Endodermal cell (in vitro differentiated cells): ENCODE data around the gene C6orf118. TPM values are rescaled to one million over a fixed set of nuclear protein-coding genes. Genes with fewer than 3 reads are reported as not detected.

Source experiments
- DNase-seq: peaks from one replicate; pipeline ENCODE4 v3.0.0-alpha.2; 2017
- H3K27ac ChIP-seq: 2 replicates; pipeline ENCODE4 v1.5.1; 2013; ENCODE audit warnings: mild to moderate bottlenecking, low read depth, low read length, moderate library complexity
- H3K27me3 ChIP-seq: 2 replicates; pipeline ENCODE4 v1.6.1; 2013; ENCODE audit warnings: mild to moderate bottlenecking, low read length, moderate library complexity; ENCODE audit not compliant: insufficient read depth, control insufficient read depth, poor library complexity, severe bottlenecking
- H3K36me3 ChIP-seq: 2 replicates; pipeline ENCODE4 v1.7.0; 2013; ENCODE audit warnings: mild to moderate bottlenecking, low read length, moderate library complexity; ENCODE audit not compliant: control insufficient read depth, insufficient read depth
- H3K4me1 ChIP-seq: one replicate; pipeline ENCODE4 v1.7.0; 2013; ENCODE audit warnings: low read length; ENCODE audit not compliant: control insufficient read depth, insufficient read depth
- H3K4me3 ChIP-seq: 2 replicates; pipeline ENCODE4 v1.5.1; 2013; ENCODE audit warnings: mild to moderate bottlenecking, low read length, moderate library complexity
- H3K9ac ChIP-seq: 2 replicates; pipeline ENCODE4 v1.6.1; 2013; ENCODE audit warnings: mild to moderate bottlenecking, low read length, moderate library complexity; ENCODE audit not compliant: poor library complexity, severe bottlenecking; ENCODE audit errors: extremely low read depth
- H3K9me3 ChIP-seq: 2 replicates; pipeline ENCODE4 v1.6.1; 2013; ENCODE audit warnings: mild to moderate bottlenecking, low read length, moderate library complexity; ENCODE audit not compliant: control insufficient read depth
- H3K27ac Mint-ChIP-seq: 2 replicates; pipeline ENCODE4 v1.8.0; 2020; ENCODE audit warnings: mixed read lengths
- H3K27me3 Mint-ChIP-seq: 2 replicates; pipeline ENCODE4 v1.8.0; 2021; ENCODE audit warnings: mild to moderate bottlenecking, mixed read lengths; ENCODE audit not compliant: insufficient read depth
- H3K36me3 Mint-ChIP-seq: 2 replicates; pipeline ENCODE4 v1.8.0; 2020; ENCODE audit warnings: low read depth, mixed read lengths
- H3K4me1 Mint-ChIP-seq: 2 replicates; pipeline ENCODE4 v1.8.0; 2020; ENCODE audit warnings: mixed read lengths
- H3K4me3 Mint-ChIP-seq: 2 replicates; pipeline ENCODE4 v1.8.0; 2020; ENCODE audit warnings: mild to moderate bottlenecking, moderate library complexity, mixed read lengths
- H3K9me3 Mint-ChIP-seq: 2 replicates; pipeline ENCODE4 v1.8.0; 2020; ENCODE audit warnings: mild to moderate bottlenecking, mixed read lengths
- CTCF ChIP-seq: fragments of 200-600 bp; sonication (generic); conservative IDR thresholded peaks from 2 replicates; pipeline ENCODE4 v1.5.0; 2021; ENCODE audit warnings: antibody characterized with exemption, mild to moderate bottlenecking
- whole genome bisulfite sequencing, 2 experiments: methylation state at CpG; one replicate each; pipeline versions ENCODE4 v1.1.5 to v1.1.7; 2013; ENCODE audit warnings: missing lambda C conversion rate in 2 of 2, mixed read lengths in 1 of 2; ENCODE audit not compliant: insufficient coverage in 1 of 2, insufficient read length in 1 of 2; 5-methylcytosine and 5-hydroxymethylcytosine counted together
- total RNA-seq, 2 donors: library from RNA; stranded (reverse); fragmentation: NEBNext Ultra II Directional in 1 of 2; extraction: Animal tissue kit (Norgen Biotek cat#: 25700) in 1 of 2; gene quantifications; 2 replicates in 1 of 2; 3 replicates in 1 of 2; pipeline ENCODE4 v1.2.1, GENCODE V29; 2021

Gene C6orf118
- total RNA-seq, 2 donors from 2014 or later = 0.58 to 1.1 TPM

- Histone ChIP-seq H3K27ac (no peak overlapping the region), H3K9me3 (no peaks in the 10 kb centered on the region), H3K9ac (no peak overlapping the region), H3K4me3 (no peak overlapping the region), H3K4me1 (no peaks in the 10 kb centered on the region), H3K36me3 (no peaks in the 10 kb centered on the region), H3K27me3 (no peaks in the 10 kb centered on the region)
- Mint-ChIP-seq H3K4me3 (no peak overlapping the region), H3K4me1 (no peaks in the 10 kb centered on the region), H3K27ac (no peak overlapping the region), H3K9me3 (peaks cover 4% of the 10 kb centered on the region), H3K27me3 (peaks cover 3% of the 10 kb centered on the region), H3K36me3 (no peaks in the 10 kb centered on the region)
- DNase-seq = no peak
- WGBS, 2 experiments = 89 to 92% methylated on average over 6 of the region's 6 CpGs
- TF ChIP-seq CTCF = no peak
Measured at GRCh38 chr6:165292657-165293056, 16.7 kb downstream of the C6orf118 start.

GRCh38 chr6:165274611-165275010 is 34.8 kb downstream of the C6orf118 start:
- Histone ChIP-seq H3K4me3 (no peak overlapping the region), H3K9ac (no peak overlapping the region)
- H3K9me3 Mint-ChIP-seq = no peaks in the 10 kb centered on the region

GRCh38 chr6:165272585-165272984 is 36.8 kb downstream of the C6orf118 start:
- no peaks in the 10 kb centered on the region for H3K27me3 ChIP-seq
- DNase-seq = no peak
- Mint-ChIP-seq H3K27ac (no peak overlapping the region), H3K27me3 (peaks cover 1% of the 10 kb centered on the region), H3K9me3 (no peaks in the 10 kb centered on the region), H3K4me3 (no peak overlapping the region), H3K36me3 (no peaks in the 10 kb centered on the region), H3K4me1 (peaks cover 4% of the 10 kb centered on the region)
- no peak overlapping the region for H3K4me3 ChIP-seq
- 92 to 95% methylated on average over 5 to 6 of the region's 6 CpGs for WGBS, 2 experiments
- no peak overlapping the region for H3K9ac ChIP-seq
- H3K9me3 ChIP-seq = no peaks in the 10 kb centered on the region
- H3K36me3 ChIP-seq = no peaks in the 10 kb centered on the region
- TF ChIP-seq CTCF = no peak
- no peak overlapping the region for H3K27ac ChIP-seq
- H3K4me1 ChIP-seq = no peaks in the 10 kb centered on the region

More at GRCh38 chr6:165274611-165275010, 34.8 kb downstream of the C6orf118 start:
- WGBS, 2 experiments = 73 to 85% methylated on average over 2 to 3 of the region's 3 CpGs
- TF ChIP-seq CTCF = no peak
- no peak overlapping the region for H3K4me3 Mint-ChIP-seq
- no peak overlapping the region for H3K27ac Mint-ChIP-seq
- no peaks in the 10 kb centered on the region for H3K4me1 ChIP-seq
- H3K9me3 ChIP-seq = no peaks in the 10 kb centered on the region
- no peak overlapping the region for H3K27ac ChIP-seq
- H3K4me1 Mint-ChIP-seq = no peaks in the 10 kb centered on the region
- no peaks in the 10 kb centered on the region for H3K27me3 ChIP-seq
- H3K27me3 Mint-ChIP-seq = peaks cover 1% of the 10 kb centered on the region
- no peaks in the 10 kb centered on the region for H3K36me3 Mint-ChIP-seq
- H3K36me3 ChIP-seq = no peaks in the 10 kb centered on the region
- no peak for DNase-seq
